ENCODE measurements around the gene EGFR. TPM values are rescaled to one million over a fixed set of nuclear protein-coding genes. Genes with fewer than 3 reads are reported as not detected.

Gene EGFR
- total RNA-seq, 2 experiments from 2014 or later: not detected

DNA sequence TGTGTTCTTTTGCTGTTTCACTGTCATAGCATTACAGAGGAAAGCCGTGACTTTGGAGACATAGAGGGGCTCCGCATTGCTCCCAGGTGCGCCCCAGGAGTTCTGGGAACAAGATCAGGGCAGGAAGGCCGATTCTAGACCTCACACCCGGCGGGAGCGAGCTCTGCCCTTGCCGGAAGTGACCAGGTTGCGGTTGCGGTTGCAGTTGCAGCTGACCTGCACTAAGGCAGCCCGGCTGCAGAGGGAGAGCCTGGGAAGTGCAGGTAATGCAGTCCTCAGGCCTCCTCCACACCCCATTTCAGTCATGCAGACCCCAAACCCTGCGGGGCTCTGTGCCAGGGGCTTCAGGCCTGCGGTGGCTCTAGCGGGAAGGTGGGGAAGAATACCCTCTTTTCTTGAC lies 216.3 kb downstream of the EGFR start:
- H3K4me1 Mint-ChIP-seq: no peaks in the 10 kb centered on the region
- no peak overlapping the region for H3K27ac Mint-ChIP-seq
- DNase-seq (no peak), ATAC-seq (no peak)
- CTCF ChIA-PET: no interaction called here
- peaks cover 24% of the 10 kb centered on the region for H3K27me3 Mint-ChIP-seq
- H3K36me3 Mint-ChIP-seq: no peaks in the 10 kb centered on the region
- no peak overlapping the region for H3K4me3 Mint-ChIP-seq
- H3K9me3 Mint-ChIP-seq (ENCODE audit: low read depth): no peaks in the 10 kb centered on the region

GRCh38 chr7:55235801-55236200 lies 217.0 kb downstream of the EGFR start:
- H3K4me3 Mint-ChIP-seq: no peak overlapping the region
- ATAC-seq (no peak), DNase-seq (no peak)
- peaks cover 21% of the 10 kb centered on the region for H3K27me3 Mint-ChIP-seq
- H3K9me3 Mint-ChIP-seq (ENCODE audit: low read depth): no peaks in the 10 kb centered on the region
- no peaks in the 10 kb centered on the region for H3K36me3 Mint-ChIP-seq
- no peaks in the 10 kb centered on the region for H3K4me1 Mint-ChIP-seq
- CTCF ChIA-PET: no interaction called here
- no peak overlapping the region for H3K27ac Mint-ChIP-seq

DNA sequence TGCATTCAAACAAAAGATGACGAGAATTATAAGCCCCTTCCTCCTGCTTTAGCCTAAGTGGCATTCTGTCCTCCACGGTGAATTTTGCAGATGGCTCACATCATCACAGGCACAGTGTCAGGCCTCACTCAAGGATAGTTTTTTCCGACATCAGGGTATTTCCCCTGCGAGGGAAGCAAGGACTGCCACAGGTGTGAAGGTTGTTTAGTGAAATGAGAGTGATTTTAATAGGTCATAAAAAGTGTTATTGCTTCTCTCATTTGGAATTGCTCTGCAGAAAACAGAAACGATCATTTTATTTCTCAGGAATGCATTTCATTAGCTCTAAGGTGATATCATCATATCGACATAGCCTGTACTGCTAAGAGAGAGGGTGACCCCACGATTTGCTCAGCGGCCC lies 217.7 kb downstream of the EGFR start:
- Mint-ChIP-seq H3K27me3 (peaks cover 21% of the 10 kb centered on the region), H3K27ac (no peak overlapping the region), H3K36me3 (no peaks in the 10 kb centered on the region), H3K4me1 (no peaks in the 10 kb centered on the region), H3K4me3 (no peak overlapping the region), H3K9me3 (ENCODE audit: low read depth) (no peaks in the 10 kb centered on the region)
- ATAC-seq (no peak), DNase-seq (no peak)
- CTCF ChIA-PET: no interaction called here

DNA sequence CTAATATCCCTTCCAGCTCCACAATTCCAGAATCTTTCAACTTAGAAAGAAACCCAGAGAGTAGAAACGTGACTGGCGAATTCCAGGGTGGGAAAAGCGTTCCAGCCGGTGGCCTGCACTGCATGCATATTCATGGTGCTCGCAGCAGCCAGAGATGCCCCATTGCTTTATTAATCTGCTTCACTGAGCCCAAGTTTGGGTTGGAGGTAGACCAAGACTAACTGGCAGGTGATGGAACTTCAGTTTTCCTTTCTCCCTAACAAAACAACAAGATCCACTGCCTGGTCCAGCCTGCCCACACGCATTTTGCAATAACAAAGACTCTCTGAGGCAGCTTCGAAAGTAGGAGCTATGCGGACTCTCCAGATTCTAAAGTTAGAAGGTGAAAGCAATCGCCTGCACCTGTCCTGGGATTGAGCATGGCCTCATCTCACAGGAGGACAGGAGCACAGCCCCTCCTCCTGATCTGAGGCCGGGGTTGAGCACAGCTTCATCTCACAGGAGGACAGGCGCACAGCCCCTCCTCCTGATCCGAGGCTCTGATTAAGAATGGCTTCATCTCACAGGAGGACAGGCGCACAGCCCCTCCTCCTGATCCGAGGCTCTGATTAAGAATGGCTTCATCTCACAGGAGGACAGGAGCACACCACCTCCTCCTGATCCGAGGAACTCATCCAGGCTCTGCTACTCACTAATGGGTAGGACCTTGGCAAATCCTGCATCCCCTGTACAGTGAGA lies 218.5 kb downstream of the EGFR start:
- peaks cover 23% of the 10 kb centered on the region for H3K27me3 Mint-ChIP-seq
- no peaks in the 10 kb centered on the region for H3K9me3 Mint-ChIP-seq (ENCODE audit: low read depth)
- no peak overlapping the region for H3K4me3 Mint-ChIP-seq
- H3K27ac Mint-ChIP-seq: no peak overlapping the region
- ATAC-seq: no peak
- no peaks in the 10 kb centered on the region for H3K36me3 Mint-ChIP-seq
- no peak for DNase-seq
- CTCF ChIA-PET: interaction anchor here (1.5 kb wide), 1 partner anchor 18 kb away, joined by 6 read pairs; no protein-coding TSS in a partner anchor
- H3K4me1 Mint-ChIP-seq: no peaks in the 10 kb centered on the region

GRCh38 chr7:55239406-55239805 lies 220.6 kb downstream of the EGFR start:
- Mint-ChIP-seq H3K4me1 (no peaks in the 10 kb centered on the region), H3K9me3 (ENCODE audit: low read depth) (no peaks in the 10 kb centered on the region), H3K4me3 (no peak overlapping the region), H3K27ac (no peak overlapping the region), H3K27me3 (peaks cover 27% of the 10 kb centered on the region), H3K36me3 (no peaks in the 10 kb centered on the region)
- CTCF ChIA-PET: no interaction called here
- no peak for ATAC-seq
- DNase-seq: no peak

DNA sequence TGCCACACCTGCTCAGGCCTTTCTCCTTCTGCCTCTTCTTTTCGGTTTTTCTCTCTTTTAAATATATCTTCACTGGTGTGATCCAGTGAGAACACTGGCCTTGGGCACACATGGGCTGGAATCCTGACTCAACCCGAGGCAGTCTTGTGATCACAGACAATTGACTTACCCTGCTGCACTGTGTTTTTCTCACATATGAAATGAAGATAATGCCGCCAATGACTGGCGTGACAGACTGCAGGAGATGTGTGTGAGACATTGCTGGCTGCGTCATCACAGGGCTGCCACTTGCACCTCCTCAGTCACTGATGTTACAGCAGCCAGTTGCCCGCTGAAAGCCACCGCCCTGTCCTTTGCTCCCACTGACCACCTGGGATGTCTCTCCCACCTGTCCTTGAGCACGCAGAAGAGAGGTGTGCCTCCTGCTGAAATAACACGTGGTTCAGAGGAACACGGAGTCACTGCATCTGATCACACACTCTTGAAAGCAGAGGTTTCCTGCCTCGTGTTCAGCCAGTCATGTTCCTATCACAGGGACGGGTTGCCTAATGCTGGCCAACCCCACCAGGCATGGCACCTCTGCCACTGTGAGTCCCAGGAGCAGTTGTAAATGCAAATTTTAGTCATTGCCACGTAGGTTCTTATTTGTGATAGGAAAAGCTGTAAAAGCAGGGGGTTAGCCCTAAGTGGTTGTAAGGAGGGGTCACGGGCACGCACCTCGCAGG lies 221.8 kb downstream of the EGFR start:
- Mint-ChIP-seq H3K36me3 (no peaks in the 10 kb centered on the region), H3K27ac (no peak overlapping the region), H3K27me3 (peaks cover 26% of the 10 kb centered on the region), H3K9me3 (ENCODE audit: low read depth) (no peaks in the 10 kb centered on the region), H3K4me1 (no peaks in the 10 kb centered on the region), H3K4me3 (no peak overlapping the region)
- no peak for DNase-seq
- no peak for ATAC-seq
- CTCF ChIA-PET: no interaction called here

GRCh38 chr7:55241958-55242357 lies 223.1 kb downstream of the EGFR start:
- Mint-ChIP-seq H3K27me3 (peaks cover 13% of the 10 kb centered on the region), H3K9me3 (ENCODE audit: low read depth) (no peaks in the 10 kb centered on the region), H3K4me1 (no peaks in the 10 kb centered on the region), H3K4me3 (no peak overlapping the region), H3K36me3 (no peaks in the 10 kb centered on the region), H3K27ac (no peak overlapping the region)
- ATAC-seq: no peak
- DNase-seq: no peak
- CTCF ChIA-PET: interaction anchor here (1.2 kb wide), 1 partner anchor 12 kb away, joined by 3 read pairs; no protein-coding TSS in a partner anchor

GRCh38 chr7:55242613-55243012 lies 223.8 kb downstream of the EGFR start:
- H3K4me3 Mint-ChIP-seq: no peak overlapping the region
- DNase-seq (no peak), ATAC-seq (no peak)
- H3K9me3 Mint-ChIP-seq (ENCODE audit: low read depth): no peaks in the 10 kb centered on the region
- CTCF ChIA-PET: interaction anchor here (1.2 kb wide), 1 partner anchor 11 kb away, joined by 3 read pairs; no protein-coding TSS in a partner anchor
- no peak overlapping the region for H3K27ac Mint-ChIP-seq
- H3K4me1 Mint-ChIP-seq: no peaks in the 10 kb centered on the region
- no peaks in the 10 kb centered on the region for H3K36me3 Mint-ChIP-seq
- H3K27me3 Mint-ChIP-seq: peaks cover 11% of the 10 kb centered on the region

DNA sequence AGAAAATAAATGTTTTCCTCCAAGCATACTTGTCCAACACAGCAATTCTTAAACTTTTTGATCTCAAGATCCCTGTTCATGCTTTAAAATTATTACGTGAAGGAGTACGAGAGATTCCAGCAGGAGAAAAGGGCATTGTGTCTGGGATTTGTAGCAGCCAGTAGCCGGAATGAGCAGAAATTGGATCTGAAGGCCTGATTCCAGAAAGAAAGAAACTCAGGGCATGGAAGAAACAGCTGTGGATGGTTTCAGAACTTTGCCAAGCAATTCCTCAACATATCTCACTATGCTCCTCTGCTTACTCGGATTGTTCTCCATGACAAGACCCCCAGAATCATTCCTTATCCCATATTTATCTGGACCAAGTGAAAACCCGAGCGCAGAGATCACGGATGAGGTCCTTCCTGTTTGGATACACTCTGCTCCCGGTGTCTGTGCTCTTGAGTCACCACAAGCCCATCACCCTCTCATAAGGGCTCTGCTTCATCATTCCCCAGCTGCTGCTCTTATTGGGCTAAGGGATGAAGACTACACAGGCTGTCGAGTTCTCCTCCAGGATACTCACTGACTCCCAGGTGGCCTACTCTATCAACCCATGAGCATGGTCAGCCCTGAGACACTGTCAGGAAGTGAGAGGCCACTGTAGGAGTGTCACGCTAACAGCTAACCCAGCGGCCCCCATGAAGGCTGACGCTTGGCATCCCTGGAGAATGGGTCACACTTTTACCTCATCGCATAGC lies 225.4 kb downstream of the EGFR start:
- CTCF ChIA-PET: interaction anchor here (2.1 kb wide), 1 partner anchor 11 kb away, joined by 8 read pairs; no protein-coding TSS in a partner anchor
- no peak for DNase-seq
- Mint-ChIP-seq H3K4me3 (no peak overlapping the region), H3K9me3 (ENCODE audit: low read depth) (no peaks in the 10 kb centered on the region), H3K36me3 (no peaks in the 10 kb centered on the region), H3K27ac (no peak overlapping the region), H3K27me3 (peaks cover 11% of the 10 kb centered on the region), H3K4me1 (no peaks in the 10 kb centered on the region)
- ATAC-seq: no peak

DNA sequence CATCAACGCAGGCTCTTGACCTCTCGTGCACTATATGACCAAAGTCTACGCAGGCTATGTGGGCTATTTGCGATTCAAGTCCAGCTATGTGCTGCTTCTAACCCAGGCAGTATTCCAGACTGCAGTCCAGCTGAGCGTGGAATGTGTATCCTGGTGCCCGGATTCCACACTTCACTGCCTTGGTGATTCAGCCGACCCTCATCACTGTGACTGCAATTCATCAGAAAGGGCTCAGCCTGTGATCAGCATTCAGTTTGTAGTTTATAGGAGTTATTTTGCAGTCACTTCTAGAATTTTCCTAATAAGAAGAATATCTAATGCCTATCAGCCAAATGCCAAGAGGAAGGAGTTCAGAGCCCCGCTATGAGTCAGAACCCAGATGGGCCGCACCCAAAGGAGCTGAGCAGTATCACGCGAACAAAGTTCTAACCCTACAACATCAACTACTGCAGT lies 226.5 kb downstream of the EGFR start:
- no peak overlapping the region for H3K27ac Mint-ChIP-seq
- H3K27me3 Mint-ChIP-seq: peaks cover 5% of the 10 kb centered on the region
- DNase-seq: no peak
- no peaks in the 10 kb centered on the region for H3K36me3 Mint-ChIP-seq
- H3K9me3 Mint-ChIP-seq (ENCODE audit: low read depth): no peaks in the 10 kb centered on the region
- no peaks in the 10 kb centered on the region for H3K4me1 Mint-ChIP-seq
- no peak for ATAC-seq
- H3K4me3 Mint-ChIP-seq: no peak overlapping the region
- CTCF ChIA-PET: interaction anchor here (2.1 kb wide), 1 partner anchor 10 kb away, joined by 8 read pairs; no protein-coding TSS in a partner anchor

DNA sequence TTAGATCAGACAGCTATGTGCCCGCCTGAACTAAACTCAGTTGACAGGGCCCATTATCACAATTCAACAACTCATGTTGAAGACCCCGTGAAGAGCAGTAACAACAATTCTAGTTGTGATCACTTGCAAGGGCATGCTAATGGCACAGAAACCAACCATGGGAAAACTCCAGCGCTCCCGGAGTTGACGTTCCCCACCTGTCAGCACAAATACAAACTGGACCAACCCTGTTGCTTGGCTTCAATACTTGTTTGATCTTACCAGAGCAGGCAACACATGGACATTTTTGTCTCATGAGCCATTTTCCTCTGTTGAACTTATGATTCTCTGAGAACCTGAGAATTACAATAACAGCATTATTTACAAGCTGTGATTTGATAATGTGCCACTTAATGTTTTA lies 227.4 kb downstream of the EGFR start:
- Mint-ChIP-seq H3K4me3 (no peak overlapping the region), H3K9me3 (ENCODE audit: low read depth) (no peaks in the 10 kb centered on the region), H3K27me3 (peaks cover 8% of the 10 kb centered on the region), H3K36me3 (no peaks in the 10 kb centered on the region), H3K4me1 (no peaks in the 10 kb centered on the region), H3K27ac (no peak overlapping the region)
- no peak for ATAC-seq
- no peak for DNase-seq
- CTCF ChIA-PET: interaction anchor here (1.0 kb wide), 1 partner anchor 9 kb away, joined by 3 read pairs; no protein-coding TSS in a partner anchor

- Mint-ChIP-seq H3K27me3 (peaks cover 9% of the 10 kb centered on the region), H3K4me1 (no peaks in the 10 kb centered on the region), H3K36me3 (no peaks in the 10 kb centered on the region), H3K27ac (no peak overlapping the region), H3K4me3 (no peak overlapping the region), H3K9me3 (ENCODE audit: low read depth) (no peaks in the 10 kb centered on the region)
- CTCF ChIA-PET: no interaction called here
- ATAC-seq: no peak
- no peak for DNase-seq
These were observed 228.6 kb downstream of the EGFR start for GRCh38 chr7:55247428-55247827.

DNA sequence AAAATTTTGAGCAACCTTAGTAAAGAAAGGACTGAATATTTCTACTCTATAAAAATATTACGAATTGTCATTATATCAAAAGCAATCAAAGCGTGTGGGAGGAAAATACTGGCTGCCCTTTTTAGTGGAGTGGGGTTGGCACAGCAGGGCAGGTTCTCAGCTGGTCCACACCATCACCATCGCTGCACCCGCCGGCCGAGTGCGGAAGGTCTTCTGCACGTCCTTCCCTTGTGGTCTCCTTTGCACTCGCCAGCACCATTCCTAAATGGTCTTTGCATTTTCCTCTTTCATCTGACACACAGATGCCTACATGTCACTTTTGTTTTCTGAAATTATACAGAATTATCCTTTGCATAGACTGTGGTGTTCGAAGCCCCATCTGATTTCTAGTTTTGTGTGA lies 229.7 kb downstream of the EGFR start:
- H3K4me1 Mint-ChIP-seq: no peaks in the 10 kb centered on the region
- CTCF ChIA-PET: no interaction called here
- H3K27me3 Mint-ChIP-seq: peaks cover 19% of the 10 kb centered on the region

More for the DNA sequence above, 229.7 kb downstream of the EGFR start:
- no peaks in the 10 kb centered on the region for H3K36me3 Mint-ChIP-seq
- DNase-seq: no peak
- no peaks in the 10 kb centered on the region for H3K9me3 Mint-ChIP-seq (ENCODE audit: low read depth)
- ATAC-seq: no peak
- H3K4me3 Mint-ChIP-seq: no peak overlapping the region
- no peak overlapping the region for H3K27ac Mint-ChIP-seq

Measured in activated CD8-positive, alpha-beta memory T cell treated with anti-CD3 and anti-CD28 coated beads, Interleukin-2, amount 10 ng/mL, durations not matched to agents 7 days and 5 days (primary cell).